ENCODE measurements around the gene INTS7. TPM values are rescaled to one million over a fixed set of nuclear protein-coding genes. Genes with fewer than 3 reads are reported as not detected.
A peak's percentile ranks its signal among the peaks of the same experiment; 100 is the strongest.

INTS7 gene
- total RNA-seq, 1 experiment from 2014 or later: 25.3 TPM

- DNase-seq: peak; percentile 98
- Histone ChIP-seq H4K20me1 (ENCODE audit: low read length) (no peaks in the 10 kb centered on the region), H3K4me1 (ENCODE audit: insufficient read depth, low read length) (peaks cover 17% of the 10 kb centered on the region), H3K9me3 (ENCODE audit: low read length) (no peaks in the 10 kb centered on the region), H3K79me2 (ENCODE audit: low read length) (no peaks in the 10 kb centered on the region), H3K27ac (ENCODE audit: low read length) (peak overlapping the region; percentile 75), H3F3A (ENCODE audit: low read length, unreplicated experiment) (peaks cover 5% of the 10 kb centered on the region), H3K9ac (ENCODE audit: low read length) (peak overlapping the region; percentile 19), H3K9me2 (replicated peaks; ENCODE audit: low read length) (no peaks in the 10 kb centered on the region), H2AFZ (ENCODE audit: low read length) (no peak overlapping the region), H3K36me3 (ENCODE audit: low read depth, low read length) (peaks cover 14% of the 10 kb centered on the region), H3K4me3 (ENCODE audit: low read length) (no peak overlapping the region), H3K27me3 (ENCODE audit: low read length) (no peaks in the 10 kb centered on the region), H3K4me2 (ENCODE audit: low read length) (peak overlapping the region; percentile 66)
- POLR2A ChIA-PET (ENCODE audit: unreplicated experiment): interaction anchor here (0.8 kb wide), 1 partner anchor 278 kb away, joined by 3 read pairs; no protein-coding TSS in a partner anchor
- no TSS peak for BruUV-seq (replicated peaks)
- peak; percentile 100 for ATAC-seq
- TF ChIP-seq EZH2phosphoT487 (IDR thresholded peaks at IDR 0.05; ENCODE audit: borderline replicate concordance, low read length) (no peak), EZH2 (IDR thresholded peaks at IDR 0.05; ENCODE audit: low read length, unreplicated experiment) (no peak)
- TF ChIP-seq, protein P1, sequence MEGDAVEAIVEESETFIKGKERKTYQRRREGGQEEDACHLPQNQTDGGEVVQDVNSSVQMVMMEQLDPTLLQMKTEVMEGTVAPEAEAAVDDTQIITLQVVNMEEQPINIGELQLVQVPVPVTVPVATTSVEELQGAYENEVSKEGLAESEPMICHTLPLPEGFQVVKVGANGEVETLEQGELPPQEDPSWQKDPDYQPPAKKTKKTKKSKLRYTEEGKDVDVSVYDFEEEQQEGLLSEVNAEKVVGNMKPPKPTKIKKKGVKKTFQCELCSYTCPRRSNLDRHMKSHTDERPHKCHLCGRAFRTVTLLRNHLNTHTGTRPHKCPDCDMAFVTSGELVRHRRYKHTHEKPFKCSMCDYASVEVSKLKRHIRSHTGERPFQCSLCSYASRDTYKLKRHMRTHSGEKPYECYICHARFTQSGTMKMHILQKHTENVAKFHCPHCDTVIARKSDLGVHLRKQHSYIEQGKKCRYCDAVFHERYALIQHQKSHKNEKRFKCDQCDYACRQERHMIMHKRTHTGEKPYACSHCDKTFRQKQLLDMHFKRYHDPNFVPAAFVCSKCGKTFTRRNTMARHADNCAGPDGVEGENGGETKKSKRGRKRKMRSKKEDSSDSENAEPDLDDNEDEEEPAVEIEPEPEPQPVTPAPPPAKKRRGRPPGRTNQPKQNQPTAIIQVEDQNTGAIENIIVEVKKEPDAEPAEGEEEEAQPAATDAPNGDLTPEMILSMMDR (conservative IDR thresholded peaks at IDR 0.05; ENCODE audit: low read depth, low read length): no peak
- intact Hi-C loops (cut with micrococcal nuclease): loop anchor here (2.0 kb wide), 1 partner anchor 83 kb away; the partner anchor contains the start of genes DTL and INTS7
- CTCF ChIA-PET: interaction anchor here (1.0 kb wide), 1 partner anchor 84 kb away, joined by 6 read pairs; the partner anchor contains the start of gene DTL
These were observed 83.5 kb downstream of the INTS7 start for GRCh38 chr1:211951856-211952255.

- H3K9me3 ChIP-seq (ENCODE audit: low read length): no peaks in the 10 kb centered on the region
- intact Hi-C loops (cut with micrococcal nuclease): no loop called here
- CTCF ChIA-PET: no interaction called here
These were observed 87.0 kb downstream of the INTS7 start for GRCh38 chr1:211948377-211948776.

More at GRCh38 chr1:211948377-211948776, 87.0 kb downstream of the INTS7 start:
- Histone ChIP-seq H3K4me3 (ENCODE audit: low read length) (no peak overlapping the region), H3K36me3 (ENCODE audit: low read depth, low read length) (peaks cover 13% of the 10 kb centered on the region), H3K9ac (ENCODE audit: low read length) (no peak overlapping the region), H3K27me3 (ENCODE audit: low read length) (no peaks in the 10 kb centered on the region), H3K4me2 (ENCODE audit: low read length) (no peak overlapping the region), H3K27ac (ENCODE audit: low read length) (no peak overlapping the region), H3K9me2 (replicated peaks; ENCODE audit: low read length) (no peaks in the 10 kb centered on the region), H3K4me1 (ENCODE audit: insufficient read depth, low read length) (peaks cover 27% of the 10 kb centered on the region), H4K20me1 (ENCODE audit: low read length) (no peaks in the 10 kb centered on the region), H3K79me2 (ENCODE audit: low read length) (no peaks in the 10 kb centered on the region), H3F3A (ENCODE audit: low read length, unreplicated experiment) (peaks cover 5% of the 10 kb centered on the region), H2AFZ (ENCODE audit: low read length) (no peak overlapping the region)
- no peak for TF ChIP-seq EZH2 (IDR thresholded peaks at IDR 0.05; ENCODE audit: low read length, unreplicated experiment)
- TF ChIP-seq, protein P1 (conservative IDR thresholded peaks at IDR 0.05; ENCODE audit: low read depth, low read length): no peak
- TF ChIP-seq EZH2phosphoT487 (IDR thresholded peaks at IDR 0.05; ENCODE audit: borderline replicate concordance, low read length): no peak
- DNase-seq (no peak), ATAC-seq (no peak)
- no TSS peak for BruUV-seq (replicated peaks)
- POLR2A ChIA-PET (ENCODE audit: unreplicated experiment): interaction anchor here (0.6 kb wide), 1 partner anchor 34 kb away, joined by 3 read pairs; no protein-coding TSS in a partner anchor
